GM21526 (cell line): ENCODE measurements around the gene KCNMA1.

Experiments
- ATAC-seq: cut with Tn5 transposase; IDR thresholded peaks from one replicate; pipeline ENCODE4 v1.9.1; 2021; ENCODE audit warnings: moderate library complexity; ENCODE audit not compliant: unreplicated experiment, low FRiP score

Gene KCNMA1

GRCh38 chr10:77498210-77498609, 139.4 kb downstream of the KCNMA1 start:
- ATAC-seq: no peak

- no peak for ATAC-seq
These were observed 139.9 kb downstream of the KCNMA1 start for GRCh38 chr10:77497748-77498147.

- no peak for ATAC-seq
These were observed 140.6 kb downstream of the KCNMA1 start for GRCh38 chr10:77496941-77497420.

GRCh38 chr10:77494756-77495541, 142.7 kb downstream of the KCNMA1 start:
- no peak for ATAC-seq

GRCh38 chr10:77494327-77494726, 143.3 kb downstream of the KCNMA1 start:
- no peak for ATAC-seq

- ATAC-seq: no peak
These were observed 143.8 kb downstream of the KCNMA1 start for GRCh38 chr10:77493851-77494261.

- ATAC-seq: no peak
These were observed 144.3 kb downstream of the KCNMA1 start for GRCh38 chr10:77493239-77493806.

GRCh38 chr10:77492368-77492994, 145.1 kb downstream of the KCNMA1 start:
- ATAC-seq: no peak

GRCh38 chr10:77490534-77491314, 146.9 kb downstream of the KCNMA1 start:
- ATAC-seq: no peak

GRCh38 chr10:77486517-77486916, 151.1 kb downstream of the KCNMA1 start:
- no peak for ATAC-seq

GRCh38 chr10:77485847-77486246, 151.8 kb downstream of the KCNMA1 start:
- no peak for ATAC-seq

GRCh38 chr10:77482072-77482471, 155.5 kb downstream of the KCNMA1 start:
- ATAC-seq: no peak

- no peak for ATAC-seq
These were observed 158.0 kb downstream of the KCNMA1 start for GRCh38 chr10:77479586-77479985.

- ATAC-seq: no peak
These were observed 158.6 kb downstream of the KCNMA1 start for GRCh38 chr10:77478962-77479359.

GRCh38 chr10:77478247-77478961, 159.2 kb downstream of the KCNMA1 start:
- ATAC-seq: no peak

- ATAC-seq: no peak
These were observed 162.1 kb downstream of the KCNMA1 start for GRCh38 chr10:77475522-77475921.

GRCh38 chr10:77474939-77475338, 162.7 kb downstream of the KCNMA1 start:
- no peak for ATAC-seq

- ATAC-seq: no peak
These were observed 163.2 kb downstream of the KCNMA1 start for GRCh38 chr10:77474386-77474785.

GRCh38 chr10:77472146-77472545, 165.5 kb downstream of the KCNMA1 start:
- ATAC-seq: no peak

- ATAC-seq: no peak
These were observed 166.5 kb downstream of the KCNMA1 start for GRCh38 chr10:77471069-77471536.
